NCI-H526 treated with DMSO at 0.1 percent for 48 hours (cell line): ENCODE measurements around the gene ERCC6L.

Experiments used
- DNase-seq: peaks from one replicate; lab custom pipeline; 2025; lab: John Stamatoyannopoulos, UW

ERCC6L gene, protein sequence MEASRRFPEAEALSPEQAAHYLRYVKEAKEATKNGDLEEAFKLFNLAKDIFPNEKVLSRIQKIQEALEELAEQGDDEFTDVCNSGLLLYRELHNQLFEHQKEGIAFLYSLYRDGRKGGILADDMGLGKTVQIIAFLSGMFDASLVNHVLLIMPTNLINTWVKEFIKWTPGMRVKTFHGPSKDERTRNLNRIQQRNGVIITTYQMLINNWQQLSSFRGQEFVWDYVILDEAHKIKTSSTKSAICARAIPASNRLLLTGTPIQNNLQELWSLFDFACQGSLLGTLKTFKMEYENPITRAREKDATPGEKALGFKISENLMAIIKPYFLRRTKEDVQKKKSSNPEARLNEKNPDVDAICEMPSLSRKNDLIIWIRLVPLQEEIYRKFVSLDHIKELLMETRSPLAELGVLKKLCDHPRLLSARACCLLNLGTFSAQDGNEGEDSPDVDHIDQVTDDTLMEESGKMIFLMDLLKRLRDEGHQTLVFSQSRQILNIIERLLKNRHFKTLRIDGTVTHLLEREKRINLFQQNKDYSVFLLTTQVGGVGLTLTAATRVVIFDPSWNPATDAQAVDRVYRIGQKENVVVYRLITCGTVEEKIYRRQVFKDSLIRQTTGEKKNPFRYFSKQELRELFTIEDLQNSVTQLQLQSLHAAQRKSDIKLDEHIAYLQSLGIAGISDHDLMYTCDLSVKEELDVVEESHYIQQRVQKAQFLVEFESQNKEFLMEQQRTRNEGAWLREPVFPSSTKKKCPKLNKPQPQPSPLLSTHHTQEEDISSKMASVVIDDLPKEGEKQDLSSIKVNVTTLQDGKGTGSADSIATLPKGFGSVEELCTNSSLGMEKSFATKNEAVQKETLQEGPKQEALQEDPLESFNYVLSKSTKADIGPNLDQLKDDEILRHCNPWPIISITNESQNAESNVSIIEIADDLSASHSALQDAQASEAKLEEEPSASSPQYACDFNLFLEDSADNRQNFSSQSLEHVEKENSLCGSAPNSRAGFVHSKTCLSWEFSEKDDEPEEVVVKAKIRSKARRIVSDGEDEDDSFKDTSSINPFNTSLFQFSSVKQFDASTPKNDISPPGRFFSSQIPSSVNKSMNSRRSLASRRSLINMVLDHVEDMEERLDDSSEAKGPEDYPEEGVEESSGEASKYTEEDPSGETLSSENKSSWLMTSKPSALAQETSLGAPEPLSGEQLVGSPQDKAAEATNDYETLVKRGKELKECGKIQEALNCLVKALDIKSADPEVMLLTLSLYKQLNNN

DNA sequence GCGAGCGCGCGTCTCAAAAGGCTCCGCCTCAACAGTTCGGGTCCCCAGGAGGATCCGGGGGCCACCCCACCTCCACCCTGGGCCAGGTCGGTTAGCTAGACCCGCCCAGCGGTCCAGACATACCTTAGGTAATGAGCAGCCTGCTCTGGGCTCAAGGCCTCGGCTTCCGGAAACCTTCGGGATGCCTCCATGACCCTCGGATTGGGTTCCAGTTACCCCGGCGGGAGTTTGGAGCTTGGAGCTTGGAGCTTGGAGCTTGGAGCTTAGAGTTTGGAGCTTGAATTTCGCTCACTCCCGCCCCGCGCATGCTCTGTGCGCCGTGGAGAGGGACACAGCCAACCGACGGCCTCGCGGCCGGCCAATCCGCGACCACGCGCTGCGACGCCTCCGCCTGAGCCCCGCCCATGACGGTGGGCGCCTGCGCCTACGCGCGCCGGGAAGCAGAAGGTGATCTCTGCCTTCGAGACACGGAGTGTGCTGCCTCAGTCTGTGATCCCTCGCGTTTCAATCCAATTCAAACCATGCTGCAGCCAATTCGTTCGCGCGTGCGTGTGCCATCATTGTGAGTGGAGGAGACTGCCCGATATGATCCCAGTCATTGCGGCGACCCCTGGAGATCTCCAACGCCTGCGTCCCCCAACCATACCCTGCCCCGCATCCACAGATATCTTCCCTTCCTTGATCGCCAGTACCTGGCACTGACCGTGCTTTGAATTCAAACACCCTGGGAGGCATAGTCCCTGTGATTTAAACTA lies at the start of gene ERCC6L:
TSS of gene ERCC6L (minus strand) at position 307 of the 755 bp plus-strand sequence. CDS start at position 191, 116 bp downstream.
- peak; percentile 15 for DNase-seq

- no peak for DNase-seq
Measured at GRCh38 chrX:72282302-72282701, 43.5 kb upstream of the ERCC6L start.

GRCh38 chrX:72280321-72280845 lies 41.6 kb upstream of the ERCC6L start:
- no peak for DNase-seq

DNA sequence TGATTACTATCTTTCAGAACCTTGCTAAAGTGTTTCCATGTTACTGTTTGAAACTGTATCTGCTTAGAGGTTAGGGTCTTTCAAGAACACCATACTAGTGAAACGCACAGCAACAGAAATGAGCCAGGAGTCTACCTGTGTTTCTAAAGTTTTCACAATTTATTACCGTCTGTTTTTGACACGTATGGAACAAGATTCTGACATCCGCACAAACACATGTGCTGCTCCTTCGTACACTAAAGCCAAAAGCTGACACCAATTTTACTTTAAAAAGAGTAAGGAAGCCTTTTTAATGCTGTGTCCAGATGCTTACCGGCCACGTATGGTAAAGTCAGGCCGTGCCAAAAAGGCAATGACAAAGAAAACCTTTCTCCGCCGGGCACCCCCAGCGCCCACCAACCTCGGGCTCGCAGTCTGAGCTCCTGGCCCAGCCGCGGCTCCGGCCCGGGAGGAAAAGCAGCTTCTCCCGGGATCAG lies 37.7 kb upstream of the ERCC6L start:
- DNase-seq: no peak

DNA sequence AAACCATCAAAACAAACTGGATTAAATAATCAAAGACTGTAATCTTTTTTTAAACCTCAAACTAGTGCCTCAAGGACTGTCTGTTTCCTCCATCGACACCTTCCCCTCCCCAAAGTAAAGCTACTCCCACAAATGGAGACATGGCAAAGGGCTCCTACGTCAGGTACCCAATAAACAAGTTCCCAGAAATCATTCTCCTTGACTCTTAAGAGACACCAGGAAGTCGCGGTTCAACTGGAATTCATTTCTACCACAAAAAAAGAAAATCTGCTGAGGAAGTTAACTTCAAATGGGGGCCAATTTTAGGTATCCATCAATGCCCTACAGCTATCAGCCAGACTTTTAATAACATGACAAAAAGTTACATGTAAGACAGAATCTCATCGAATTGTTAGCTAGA lies 35.7 kb upstream of the ERCC6L start:
- DNase-seq: no peak

- no peak for DNase-seq
Measured at GRCh38 chrX:72273718-72274117, 34.9 kb upstream of the ERCC6L start.

DNA sequence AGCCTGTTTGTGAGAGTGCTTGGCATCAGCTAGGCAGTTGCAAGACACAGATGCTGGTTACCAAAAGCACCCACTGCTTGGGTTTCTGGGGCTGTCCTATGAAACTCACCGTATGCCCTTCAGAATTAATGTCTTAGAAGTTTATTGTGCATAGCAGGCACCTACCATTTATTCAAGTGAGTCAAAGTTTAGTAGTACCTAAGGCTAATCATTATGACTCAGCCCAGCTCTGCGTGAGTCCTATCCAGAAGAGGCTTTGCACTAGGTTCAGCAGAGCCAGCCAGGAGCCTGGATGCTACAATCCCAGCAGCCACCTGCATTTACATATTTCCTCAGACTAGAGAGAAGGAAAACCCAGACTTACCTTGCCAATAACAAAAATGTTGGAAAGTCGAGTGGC lies 34.0 kb upstream of the ERCC6L start:
- DNase-seq: no peak

DNA sequence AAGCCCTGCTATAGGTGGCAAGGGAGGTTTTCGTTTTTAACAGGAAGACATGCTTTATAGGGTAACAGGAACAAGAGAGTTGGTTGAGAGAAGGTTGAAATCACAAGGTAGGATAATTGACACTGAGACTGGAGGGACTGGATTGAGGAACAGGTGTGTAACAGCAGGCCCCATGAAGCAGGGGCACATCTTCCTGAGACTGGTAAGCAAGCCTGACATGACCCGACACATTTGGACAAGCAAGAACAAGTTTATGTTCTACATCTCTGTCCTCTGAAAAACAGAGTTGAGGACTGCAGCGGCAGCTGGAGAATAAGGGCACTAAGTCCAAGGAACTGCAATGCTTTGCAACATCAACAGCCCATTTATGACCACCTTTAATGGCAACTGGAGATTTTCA lies 33.0 kb upstream of the ERCC6L start:
- no peak for DNase-seq

- DNase-seq: no peak
Measured at GRCh38 chrX:72271091-72271788, 32.4 kb upstream of the ERCC6L start.

GRCh38 chrX:72270316-72270866 lies 31.6 kb upstream of the ERCC6L start:
- no peak for DNase-seq

- DNase-seq: no peak
Measured at GRCh38 chrX:72269671-72270251, 30.9 kb upstream of the ERCC6L start.

GRCh38 chrX:72268597-72269365 lies 30.0 kb upstream of the ERCC6L start:
- no peak for DNase-seq

DNA sequence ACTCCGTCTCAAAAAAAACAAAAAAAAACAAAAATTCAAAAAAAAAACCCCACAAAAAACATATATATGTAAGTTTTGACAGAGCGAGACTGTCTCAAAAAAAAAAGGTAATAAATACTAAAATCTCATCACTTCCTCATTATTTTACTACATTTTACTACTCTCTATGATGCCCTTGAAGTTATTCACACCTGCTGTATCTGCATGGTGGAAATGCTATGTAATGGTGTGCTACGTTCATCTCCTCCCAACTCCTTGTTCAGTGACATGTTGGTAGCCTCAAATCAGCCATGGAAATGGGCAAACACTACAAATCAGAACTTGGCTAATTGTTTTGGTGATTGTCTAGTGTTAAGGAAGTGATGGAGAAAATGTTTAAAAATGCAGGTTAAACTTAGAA lies 26.4 kb upstream of the ERCC6L start:
- no peak for DNase-seq

- no peak for DNase-seq
Measured at GRCh38 chrX:72262077-72262476, 23.2 kb upstream of the ERCC6L start.

GRCh38 chrX:72260448-72260847 lies 21.6 kb upstream of the ERCC6L start:
- no peak for DNase-seq

- no peak for DNase-seq
Measured at GRCh38 chrX:72258174-72258573, 19.3 kb upstream of the ERCC6L start.

DNA sequence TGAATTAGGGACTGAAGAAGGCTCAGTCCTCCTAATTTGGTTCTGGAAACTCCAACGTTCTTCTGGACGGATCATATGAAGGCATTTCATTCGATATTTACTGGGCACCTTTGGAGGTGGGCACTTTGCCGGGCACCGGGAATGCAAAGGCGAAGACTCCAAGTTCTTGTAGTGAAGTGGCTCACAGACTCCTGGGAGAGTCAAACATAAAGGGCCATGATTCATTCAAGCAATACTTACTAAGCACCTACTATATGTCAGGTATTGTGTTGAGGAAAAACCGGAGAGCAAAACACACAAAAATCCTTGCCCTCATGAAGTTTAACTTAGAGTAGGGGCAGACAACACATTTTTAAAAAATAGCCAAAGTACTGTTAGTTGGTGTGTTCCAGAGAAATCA lies 17.0 kb upstream of the ERCC6L start:
- no peak for DNase-seq

DNA sequence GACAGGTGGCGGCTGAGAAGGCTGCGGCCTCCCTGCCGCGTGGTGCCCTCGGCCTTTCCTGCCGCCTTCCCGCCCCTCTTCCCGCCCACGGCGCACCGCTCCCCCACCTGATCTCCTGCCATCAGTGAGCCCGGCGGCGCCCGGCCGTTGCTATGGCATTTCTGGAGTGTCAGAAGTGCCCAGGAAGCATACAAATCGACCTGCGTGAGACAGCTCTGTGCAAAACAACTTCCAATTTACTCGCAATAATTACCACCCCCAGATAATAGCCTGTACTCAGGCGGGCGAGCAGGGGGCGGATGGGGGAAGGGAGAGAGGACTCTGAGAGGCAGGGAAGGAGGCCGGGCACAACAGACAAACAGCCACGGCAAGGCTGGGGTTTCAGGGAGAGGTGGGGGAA lies 16.6 kb upstream of the ERCC6L start:
- no peak for DNase-seq

GRCh38 chrX:72254816-72255215 lies 16.0 kb upstream of the ERCC6L start:
- DNase-seq: no peak
